DMS153 (cell line): ENCODE results near the gene RPTOR.

ENCODE experiments used
- DNase-seq: peaks from one replicate; lab custom pipeline; 2025; lab: John Stamatoyannopoulos, UW

RPTOR gene

DNA sequence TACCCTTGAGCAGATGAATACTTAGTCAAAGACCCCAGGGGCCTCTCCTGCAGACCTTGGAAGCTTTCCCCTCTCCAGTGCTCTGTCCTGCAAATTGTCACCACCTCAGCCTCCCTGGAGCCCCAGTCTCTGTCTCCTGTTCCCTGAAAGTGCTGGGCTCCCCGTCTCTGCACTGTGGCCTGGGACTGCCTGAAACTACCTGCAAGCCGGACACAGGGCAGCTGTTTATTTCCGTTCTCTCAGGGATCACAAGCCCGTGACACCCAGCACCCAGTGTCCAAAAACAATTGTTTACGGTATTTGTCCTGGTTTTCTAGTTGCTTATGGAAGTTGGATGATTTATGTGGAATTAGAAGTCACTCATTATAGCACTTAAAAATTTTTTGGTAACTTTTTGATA lies 365.4 kb downstream of the RPTOR start:
- DNase-seq: no peak

DNA sequence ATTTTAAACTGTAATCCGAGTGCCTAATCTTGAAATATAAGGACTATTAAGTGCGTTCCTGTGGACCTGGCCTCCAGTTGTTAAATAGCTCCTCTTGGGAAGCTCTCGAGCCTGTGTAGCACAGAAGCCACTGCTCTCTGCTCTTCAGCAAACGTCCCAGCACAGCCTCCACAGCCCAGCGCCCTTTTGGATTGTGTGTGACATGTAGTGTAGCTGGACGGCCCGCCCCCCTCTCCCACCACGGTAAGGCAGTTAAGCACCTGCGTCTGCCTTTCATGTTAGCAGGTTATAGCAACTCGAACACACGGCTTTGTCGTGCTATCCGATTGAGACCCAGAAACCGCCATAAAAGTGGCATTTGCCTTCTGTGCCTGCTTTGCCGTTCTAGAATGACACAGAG lies 367.8 kb downstream of the RPTOR start:
- DNase-seq: no peak

DNA sequence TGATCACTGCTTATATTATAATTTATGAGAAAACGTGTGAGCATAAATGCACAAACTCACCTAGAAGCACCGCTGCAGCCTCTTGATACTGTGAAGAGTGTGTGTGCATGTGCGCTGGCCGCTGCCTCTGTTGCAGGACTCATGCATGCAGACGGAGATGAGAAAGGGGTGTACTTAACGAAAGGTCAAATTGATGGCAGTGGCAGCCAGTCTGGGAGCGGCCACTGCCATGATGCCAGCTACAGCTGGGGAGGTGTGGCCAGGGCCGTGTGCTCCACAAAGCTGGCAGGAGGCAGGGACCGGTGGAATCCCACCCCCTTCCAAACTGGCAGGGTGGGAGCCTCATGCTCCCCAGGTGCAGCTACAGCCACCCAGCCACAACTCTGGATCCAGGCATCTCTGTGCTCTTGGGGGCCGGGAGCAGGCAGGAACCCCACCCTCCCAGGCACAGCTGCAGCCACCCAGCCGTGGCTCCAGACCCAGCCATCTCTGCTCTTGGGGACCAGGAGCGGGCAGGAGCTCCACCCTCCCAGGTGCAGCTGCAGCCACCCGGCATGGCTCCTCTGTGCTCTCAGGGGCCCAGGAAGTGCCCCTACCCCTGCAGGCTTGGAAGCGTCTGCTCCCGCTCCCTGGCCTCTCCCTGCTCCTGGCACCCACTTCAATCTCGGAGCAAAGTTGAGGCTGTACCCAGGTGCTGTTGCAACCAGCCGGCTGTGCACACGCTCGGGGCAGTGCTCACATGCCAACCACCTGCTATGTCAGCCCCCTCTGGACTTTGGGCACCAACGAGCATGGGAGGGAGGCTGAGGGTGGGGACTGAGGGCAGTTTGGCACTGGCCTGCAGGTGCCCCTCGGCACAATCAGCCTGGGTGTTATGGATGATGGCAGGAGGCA lies 369.5 kb downstream of the RPTOR start:
- DNase-seq: no peak

DNA sequence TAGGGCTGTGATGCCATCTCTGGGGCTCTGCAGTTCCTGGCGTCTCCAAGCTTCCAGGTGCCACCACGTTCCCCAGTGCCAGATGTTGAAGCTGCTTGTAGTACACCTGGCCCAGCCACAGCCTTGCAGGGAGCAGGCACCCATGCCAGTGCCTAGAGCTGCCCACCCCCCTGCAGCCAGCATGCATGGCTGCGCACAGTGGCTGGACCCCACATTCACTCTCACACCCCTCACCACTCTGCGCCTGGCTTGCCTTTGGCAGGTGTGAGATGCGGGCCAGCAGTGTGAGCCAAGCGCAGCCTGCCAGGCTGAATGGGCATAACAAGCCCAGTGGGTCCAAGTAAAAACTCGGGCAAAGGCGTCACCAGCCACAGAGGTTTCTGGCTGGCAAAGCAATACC lies 371.6 kb downstream of the RPTOR start:
- no peak for DNase-seq

DNA sequence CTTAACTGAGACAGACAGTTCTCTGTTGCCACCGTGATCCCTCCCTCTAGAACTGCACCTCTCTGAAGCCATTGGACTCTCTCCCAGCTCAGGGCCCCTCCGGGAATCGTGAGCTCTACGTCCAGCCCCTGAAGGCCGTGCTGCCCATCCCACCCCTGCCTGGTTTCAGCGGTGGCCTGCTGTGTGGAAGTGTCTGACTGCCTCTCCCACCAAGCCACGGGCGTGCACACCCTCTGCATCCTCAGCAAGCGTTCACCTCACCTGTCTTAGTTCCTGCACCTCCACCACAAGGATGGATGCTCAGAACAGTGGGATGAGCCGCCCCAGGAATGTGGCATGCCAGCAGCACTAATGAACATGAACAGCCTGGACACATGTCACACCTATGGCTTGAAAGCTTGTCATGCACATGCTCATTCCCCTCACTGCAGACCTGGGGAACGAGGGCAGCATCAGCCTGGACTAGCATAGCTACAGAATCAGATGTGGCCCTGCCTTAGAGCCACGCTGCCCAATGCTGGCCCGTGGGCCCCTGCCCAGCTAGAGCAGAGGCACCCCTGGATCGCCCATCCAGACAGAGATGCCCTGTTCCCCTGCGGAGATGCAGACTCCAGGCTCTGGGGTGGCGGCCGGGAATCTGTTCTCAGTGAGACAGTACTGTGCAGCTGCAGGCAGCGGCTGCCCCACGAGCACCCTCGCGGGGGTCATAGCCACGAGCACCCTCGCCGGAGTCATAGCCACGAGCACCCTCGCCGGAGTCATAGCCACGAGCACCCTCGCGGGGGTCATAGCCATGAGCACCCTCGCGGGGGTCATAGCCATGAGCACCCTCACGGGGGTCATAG lies 373.3 kb downstream of the RPTOR start:
- no peak for DNase-seq

DNA sequence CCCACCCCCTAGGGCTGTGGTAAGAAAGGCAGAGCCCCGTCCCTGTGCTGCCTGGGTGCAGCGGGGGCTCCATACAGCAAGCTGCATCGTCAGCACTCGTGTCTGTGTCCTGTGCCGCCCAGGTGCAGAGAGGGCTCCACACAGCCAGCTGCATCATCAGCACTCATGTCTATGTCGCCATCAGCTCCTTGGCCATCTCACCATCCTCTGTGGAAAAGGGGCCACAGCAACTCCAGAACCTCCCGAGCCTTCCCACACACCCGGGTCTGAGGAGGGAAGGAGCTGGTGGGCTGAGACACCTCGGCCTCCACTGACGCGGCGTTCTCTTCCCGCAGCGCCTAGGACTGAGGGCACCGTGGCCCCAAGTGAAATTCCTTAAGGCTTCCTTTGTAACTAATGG lies 374.1 kb downstream of the RPTOR start:
- DNase-seq: no peak

DNA sequence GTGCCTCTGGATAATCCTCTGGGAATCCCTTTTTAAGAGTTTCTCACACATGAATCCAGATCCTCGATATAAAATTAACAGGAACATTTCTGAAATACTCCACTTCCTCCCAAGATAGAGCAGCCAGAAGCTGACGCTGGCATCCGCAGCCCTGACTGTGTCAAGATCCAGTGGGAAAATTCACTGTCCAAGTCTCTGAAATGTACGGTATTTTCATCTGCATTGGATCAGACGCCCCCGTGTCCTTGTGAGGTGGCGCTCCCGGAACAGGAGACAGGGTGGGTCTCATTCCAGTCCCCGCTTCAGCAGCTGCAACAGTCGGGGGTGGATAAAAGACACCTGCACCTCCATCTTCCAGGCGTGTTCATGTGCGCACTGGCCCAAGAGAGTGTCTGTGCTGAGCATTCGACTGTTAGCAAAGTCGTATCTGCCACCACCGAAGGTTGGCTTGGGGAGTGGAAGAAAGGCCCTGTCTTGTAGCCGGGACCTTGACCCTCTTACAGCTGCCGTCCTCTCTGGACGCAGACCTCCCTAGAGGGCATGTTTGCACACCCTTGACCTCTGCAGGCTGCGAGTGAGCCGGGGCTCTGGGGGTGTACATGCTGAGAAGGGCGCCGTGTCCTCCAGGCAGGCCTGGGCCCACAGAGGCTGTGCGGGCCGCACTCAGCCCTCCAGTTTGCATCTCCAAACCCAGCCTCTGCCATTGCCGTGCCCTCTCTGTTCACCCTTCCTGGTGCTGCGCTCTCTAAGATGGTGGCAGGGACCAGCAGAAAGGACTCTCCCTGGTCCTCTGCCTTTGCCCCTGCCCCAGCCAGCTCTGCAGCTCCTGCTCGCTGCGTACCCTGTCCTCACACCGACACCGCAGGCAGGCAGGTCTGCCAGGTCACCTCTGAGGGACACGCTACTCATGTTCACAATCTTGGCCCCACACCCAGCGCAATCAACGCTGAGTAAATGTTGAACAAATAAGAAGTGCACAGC lies 375.0 kb downstream of the RPTOR start:
- no peak for DNase-seq

DNA sequence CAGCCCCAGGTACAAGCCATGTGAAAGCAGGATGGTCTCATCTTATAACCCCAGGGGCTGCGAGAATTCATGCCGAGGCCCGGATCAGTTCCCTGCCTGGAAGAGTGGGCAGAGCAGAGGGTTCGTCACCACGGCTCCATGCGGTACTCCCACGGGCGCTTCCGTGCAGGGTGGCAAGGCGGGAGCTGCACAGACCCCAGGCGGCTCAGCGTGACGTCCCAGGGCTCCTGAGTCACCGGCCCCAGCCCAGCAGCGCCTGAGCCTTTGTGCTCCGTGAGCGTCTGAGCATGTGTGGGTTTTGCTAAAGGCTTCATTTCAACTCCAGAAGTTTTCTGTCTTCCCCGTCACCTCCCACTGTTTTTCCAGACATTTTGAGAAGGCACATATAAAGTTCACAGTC lies 375.8 kb downstream of the RPTOR start:
- DNase-seq: no peak

DNA sequence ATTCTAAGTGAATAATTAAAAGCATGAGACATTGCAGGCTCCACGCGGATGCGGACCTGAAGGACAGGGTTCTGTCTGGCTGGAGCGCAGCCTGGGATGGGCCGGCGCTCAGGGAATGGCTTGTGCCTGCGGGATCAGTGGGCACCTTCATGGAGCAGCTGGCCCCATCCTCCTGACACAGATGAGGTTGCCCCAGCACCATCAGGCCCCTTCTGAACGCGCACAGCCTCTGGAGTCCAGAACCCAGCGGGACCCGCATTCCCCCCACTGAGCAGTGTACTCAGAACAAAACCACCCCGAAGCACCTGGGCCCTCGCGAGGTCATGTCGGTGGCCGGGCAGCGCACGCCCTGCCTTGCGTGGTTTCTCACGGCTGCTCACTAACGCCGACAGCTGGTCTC lies 376.5 kb downstream of the RPTOR start:
- DNase-seq: no peak

DNA sequence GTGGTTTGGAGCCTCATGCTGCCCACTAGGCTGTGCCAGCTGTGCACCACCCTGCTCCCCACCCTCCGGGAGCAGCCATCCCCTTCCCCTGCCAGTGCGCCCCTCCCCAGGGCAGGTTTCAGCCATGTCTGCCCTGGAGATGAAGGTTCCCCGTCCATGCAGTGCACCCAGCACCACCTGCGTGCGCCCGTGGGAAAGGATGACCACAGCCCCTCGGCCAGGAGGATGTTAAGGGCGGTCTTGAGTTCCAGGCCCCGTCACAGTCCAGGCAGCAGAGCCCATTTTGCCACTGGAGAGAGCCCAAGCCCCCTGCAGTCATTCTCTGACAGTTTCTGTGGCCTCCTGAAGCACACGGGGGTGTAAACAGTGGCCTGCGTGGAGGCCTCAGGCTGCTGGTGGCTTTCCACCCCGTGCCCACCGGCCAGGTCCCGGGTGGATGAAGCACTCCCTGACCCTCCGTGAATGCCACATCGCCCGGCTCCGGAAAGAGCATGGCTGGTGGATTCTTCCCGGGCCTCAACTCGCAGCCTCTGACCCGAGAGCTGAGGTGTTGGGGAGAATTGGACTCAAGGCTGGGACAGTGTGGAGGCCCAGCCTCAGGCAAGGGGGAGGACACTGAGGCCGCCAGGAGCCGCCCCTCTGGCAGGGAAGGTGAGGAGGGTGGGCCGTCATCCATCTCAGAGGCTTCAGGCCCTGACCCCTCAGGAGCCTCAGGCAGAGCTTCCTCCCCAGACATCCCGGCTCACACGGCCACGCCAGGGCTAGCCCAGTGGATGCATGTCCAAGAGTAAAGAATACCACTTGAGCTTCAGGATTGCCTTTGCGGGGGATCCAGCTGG lies 377.3 kb downstream of the RPTOR start:
- DNase-seq: no peak

DNA sequence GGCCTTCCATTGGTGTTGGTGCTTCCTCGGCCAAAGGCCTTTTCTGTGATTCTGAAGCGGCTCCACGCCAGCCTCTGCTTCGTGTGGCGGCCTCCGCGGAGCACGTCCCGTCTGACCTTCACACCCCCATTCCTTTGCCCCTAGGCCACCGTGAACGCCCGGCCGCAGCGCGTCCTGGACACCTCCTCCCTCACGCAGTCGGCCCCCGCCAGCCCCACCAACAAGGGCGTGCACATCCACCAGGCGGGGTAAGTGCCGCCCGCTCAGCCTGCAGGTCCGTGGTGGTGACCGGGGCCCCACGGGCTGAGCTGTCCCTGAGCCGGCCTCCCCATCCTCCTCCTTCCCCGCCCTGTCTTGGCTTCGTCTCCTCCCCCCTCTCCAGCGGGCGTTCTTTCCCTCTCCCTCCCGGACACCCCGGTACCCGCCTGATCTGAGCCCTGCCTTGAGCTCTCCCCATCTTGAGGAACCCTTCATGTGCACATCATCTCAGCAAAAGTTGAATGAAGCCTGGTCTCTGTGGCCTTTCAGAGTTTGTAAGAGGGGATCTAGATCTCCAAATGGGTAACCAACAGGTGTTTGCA lies 378.0 kb downstream of the RPTOR start:
- DNase-seq: no peak

DNA sequence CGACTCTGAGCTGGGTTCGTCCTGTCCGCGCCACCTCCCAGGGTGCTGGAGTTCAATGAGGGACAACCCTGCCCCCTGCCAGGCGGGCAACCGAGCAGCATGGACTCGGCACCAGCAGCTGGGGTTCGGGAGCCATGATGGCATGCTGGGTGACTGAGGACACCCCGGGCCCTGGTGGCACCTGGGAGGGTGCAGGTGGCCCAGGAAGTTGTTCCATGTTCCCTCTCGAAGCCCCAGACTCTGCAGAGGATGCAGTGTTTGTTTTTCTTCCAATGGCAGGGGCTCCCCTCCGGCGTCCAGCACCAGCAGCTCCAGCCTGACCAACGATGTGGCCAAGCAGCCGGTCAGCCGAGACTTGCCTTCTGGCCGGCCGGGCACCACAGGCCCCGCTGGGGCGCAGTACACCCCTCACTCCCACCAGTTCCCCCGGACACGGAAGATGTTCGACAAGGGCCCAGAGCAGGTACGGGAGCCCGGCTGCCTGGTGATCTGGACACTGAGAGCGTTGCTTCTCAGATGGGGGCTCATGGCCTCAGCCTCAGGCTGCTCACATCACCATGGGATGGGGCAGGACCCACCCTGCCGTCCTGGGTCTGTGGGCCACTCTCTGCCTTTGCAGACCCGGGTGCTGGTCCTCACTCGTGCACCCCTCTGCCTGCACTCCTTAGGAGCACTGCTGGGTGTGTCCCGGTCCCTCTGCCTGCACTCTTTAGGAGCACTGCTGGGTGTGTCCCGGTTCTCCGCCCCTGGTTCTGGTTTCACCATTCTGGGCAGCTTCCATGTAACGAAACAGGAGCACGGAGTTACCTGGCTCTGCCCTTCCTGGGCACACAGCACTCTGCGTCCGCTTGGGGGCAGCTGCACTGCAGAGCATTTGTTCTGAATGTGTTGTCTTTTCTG lies 378.8 kb downstream of the RPTOR start:
- DNase-seq: no peak

DNA sequence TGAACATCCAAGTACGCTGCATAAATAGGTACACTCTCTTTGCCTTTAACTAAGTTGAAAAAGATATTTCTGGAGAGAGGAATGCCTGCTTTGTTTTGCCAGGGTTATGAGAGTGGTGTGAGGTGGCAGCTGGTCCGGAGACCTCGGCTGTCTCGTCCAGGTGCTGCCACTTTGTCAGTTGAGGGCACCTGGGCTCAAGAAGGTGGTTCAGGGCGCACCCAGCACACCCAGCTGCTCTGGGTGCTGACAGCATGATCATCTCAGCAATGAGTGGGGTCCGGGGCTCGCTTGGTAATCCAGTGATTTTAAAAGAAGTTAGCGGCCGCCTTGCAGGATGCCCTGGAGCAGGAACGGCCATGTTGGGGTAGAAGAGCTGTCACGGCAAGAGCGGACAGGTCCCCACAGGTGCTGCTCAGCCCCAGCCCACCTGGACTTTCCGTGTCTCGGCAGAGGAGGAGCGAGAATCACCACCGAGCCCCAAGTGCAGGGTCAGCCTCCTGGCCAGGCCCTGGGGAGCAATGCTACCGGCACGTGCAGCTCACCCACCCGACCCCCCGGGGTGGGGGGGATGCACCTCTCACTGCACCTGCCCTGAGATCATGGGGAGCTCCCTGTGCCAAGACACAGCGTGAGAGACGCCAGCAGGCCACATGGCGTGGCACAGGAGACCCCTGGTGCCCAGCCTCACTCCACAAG lies 379.6 kb downstream of the RPTOR start:
- no peak for DNase-seq

DNA sequence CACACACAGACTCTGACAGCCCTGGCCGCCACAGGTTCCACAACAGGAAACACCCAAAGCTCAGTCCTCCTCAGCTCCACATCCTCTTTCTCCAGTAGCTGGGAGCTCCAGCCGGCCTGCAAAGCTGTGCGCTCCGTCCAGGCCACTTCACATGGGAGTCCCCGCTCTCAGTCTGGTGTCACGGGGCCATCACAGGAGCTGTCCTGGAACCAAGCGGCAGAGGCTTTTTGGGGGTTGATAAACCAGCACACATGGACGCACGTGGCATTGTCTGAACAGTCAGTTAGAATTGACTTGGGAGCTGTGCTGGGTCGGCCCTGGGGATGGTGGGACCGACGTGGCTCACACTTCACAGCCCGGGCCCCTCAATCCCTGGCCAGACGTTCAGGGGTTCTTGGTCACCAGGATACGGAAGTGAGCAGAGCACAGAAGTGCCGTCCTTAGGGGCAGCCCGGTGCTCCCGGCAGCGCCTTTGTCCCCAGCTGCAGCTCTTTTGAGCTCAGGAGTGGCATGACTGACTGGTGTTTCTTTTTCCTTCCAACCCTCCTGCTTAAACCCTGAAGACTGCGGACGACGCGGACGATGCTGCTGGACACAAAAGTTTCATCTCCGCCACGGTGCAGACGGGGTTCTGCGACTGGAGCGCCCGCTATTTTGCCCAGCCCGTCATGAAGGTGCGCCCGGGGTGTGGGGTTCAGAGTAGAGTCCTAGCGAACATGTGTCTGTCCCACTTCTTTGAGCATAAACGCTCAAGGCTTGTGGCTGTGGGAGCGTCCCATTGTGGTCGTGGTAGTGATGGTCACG lies 380.4 kb downstream of the RPTOR start:
- no peak for DNase-seq

DNA sequence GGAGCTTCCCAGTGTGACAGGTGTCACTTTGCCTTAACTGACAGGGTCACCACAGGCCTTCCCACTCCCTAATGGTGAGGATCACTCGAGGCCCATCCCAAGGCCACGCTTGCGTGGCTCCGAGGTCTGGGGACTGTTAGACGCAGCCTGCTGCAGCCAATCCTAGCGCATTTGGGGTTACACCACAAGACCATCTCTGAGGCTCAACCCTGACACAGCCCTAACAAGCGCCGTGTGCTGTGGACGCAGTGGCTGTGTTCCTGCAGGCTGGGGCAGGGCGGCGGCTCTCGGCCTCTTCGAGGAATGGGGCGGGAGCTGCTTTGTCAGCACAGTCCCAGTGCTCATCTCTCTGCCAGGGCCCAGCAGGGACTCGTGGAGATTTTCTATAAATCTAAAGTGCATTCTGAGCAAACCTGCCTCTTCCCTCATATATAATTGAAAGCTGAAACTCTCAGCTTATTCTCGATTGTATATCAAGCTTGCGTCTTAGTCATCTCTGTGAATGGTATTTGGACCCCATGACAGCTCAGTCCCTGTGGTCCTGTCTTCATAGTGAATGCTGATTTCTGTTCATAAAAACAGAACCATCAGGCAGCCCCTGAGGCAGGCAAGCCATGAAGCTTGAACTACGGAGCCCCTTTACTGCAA lies 381.2 kb downstream of the RPTOR start:
- DNase-seq: no peak

DNA sequence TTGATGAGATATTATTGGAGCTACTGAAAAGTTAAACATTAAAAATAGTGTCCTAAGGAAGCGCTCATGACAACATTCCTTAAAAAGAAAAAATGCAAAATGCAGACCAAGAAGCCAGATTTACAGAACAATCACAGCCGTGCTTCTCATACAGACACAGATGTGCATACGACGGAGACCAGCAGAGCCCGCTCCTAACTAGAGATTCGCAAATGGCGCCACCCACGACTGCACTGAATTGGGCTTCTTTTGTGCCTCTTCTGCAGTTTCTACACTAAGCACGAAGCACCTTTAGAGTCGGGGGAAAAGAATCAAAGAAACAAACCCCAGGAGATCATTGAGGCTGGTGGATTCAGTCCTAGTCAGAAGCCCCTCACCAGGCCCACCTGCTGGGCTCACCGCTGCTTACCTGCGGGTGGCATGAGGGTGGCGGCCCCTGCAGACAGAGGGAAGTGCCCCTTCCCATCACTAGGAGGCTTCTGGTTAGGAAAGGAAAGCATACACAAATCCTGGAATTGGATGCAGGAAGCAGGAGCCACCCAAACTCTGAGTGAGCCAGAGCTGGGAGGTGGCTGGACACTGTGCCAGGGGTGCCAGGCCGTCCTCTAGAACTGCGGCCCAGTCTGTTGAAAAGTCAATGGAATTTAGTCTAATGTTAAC lies 382.1 kb downstream of the RPTOR start:
- DNase-seq: no peak

DNA sequence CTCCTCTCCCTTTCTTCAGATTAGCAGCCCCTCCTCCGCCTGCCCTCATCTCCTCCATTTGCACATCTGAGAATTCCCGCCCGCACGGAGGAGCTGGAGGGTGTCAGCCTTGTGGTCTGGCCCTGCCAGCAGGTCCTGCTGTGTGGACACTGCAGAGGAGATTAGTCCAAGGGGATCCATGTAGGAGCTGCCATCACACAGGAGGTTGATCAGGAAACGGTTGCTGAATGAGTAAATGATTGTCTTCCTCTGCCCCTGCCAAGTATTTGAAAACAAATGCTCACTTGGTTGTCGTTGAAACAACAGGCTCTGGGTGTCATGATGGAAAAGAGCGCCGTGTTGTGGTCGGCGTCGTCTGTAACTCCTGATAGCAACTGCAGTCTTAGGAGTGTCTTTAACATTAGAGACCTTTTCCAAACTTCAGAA lies 383.2 kb downstream of the RPTOR start:
- no peak for DNase-seq
